Smooth muscle cell of the brain vasculature (primary cell): ENCODE results near the gene RASGRP4.
"Not testable (repeated sequence)": the region's sequence is repeated elsewhere in the genome, so short reads cannot be mapped to it uniquely, and the experiment has no call there.

Source experiments
- DNase-seq: peaks from one replicate; pipeline ENCODE4 v3.0.0-alpha.2; 2012; ENCODE audit warnings: low read depth, low spot score

Gene RASGRP4

GRCh38 chr19:38371081-38371480 lies 54.9 kb downstream of the RASGRP4 start:
- DNase-seq: no peak

DNA sequence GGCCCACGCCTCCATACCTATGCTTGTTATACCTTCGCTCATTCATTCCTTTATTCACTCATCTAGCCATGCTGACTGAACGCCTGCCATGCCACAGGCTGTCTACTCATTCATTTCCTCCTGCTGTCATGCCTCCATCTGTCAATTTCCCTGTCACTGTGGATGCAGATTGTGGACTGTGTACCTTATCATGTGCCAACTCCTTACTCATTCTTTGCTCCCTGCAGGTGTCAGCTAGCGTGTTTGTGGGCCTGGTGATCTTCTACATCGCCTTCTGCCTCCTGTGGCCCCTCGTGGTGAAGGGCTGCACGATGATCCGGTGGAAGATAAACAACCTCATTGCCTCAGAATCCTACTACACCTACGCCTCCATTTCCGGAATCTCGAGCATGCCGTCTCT lies 55.7 kb downstream of the RASGRP4 start:
- DNase-seq: no peak

DNA sequence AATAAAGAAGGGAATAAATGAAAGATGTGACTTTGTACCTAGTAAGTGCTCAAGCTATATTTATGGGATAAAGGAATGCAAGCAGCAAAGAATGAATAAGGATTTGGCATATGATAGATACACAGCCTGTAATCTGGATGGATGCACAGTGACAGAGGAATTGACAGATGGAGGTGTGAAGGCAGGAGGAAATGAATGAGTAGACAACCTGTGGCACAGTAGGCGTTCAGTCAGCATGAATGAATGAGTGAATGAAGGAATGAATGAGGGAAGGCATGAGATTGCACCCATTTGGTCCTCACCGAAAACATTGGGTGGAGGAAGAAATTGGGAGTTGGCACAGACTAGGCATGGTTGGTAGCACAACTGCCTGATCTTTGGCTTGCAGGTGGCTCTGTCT lies 56.4 kb downstream of the RASGRP4 start:
- no peak for DNase-seq

- no peak for DNase-seq
Observed at GRCh38 chr19:38367041-38367440, 59.0 kb downstream of the RASGRP4 start.

DNA sequence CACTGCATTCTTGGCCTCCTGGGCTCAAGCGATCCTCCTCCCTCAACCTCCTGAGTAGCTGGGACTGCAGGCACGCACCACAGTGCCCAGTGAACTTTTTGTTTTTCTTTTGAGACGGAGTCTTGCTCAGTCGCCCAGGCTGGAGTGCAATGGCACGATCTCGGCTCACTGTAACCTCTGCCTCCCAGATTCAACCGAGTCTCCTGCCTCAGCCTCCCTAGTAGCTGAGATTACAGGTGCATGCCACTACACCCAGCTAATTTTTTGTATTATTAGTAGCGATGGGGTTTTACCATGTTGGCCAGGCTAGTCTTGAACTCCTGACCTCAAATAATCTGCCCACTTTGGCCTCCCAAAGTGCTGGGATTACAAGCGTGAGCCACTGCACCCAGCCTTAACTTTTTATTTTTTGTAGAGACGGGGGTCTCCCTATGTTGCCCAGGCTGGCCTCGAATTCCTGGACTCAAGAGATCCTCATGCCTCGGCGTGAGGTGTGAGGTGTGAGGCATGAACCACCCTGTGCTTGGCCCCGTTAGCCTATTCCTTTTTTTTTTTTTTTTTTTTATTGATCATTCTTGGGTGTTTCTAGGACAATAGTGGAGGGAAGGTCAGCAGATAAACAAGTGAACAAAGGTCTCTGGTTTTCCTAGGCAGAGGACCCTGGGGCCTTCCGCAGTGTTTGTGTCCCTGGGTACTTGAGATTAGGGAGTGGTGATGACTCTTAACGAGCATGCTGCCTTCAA lies 62.9 kb downstream of the RASGRP4 start:
- not testable (repeated sequence) for DNase-seq

GRCh38 chr19:38362076-38362945 lies 63.7 kb downstream of the RASGRP4 start:
- no peak for DNase-seq

GRCh38 chr19:38361633-38362075 lies 64.4 kb downstream of the RASGRP4 start:
- DNase-seq: peak; percentile 32

- no peak for DNase-seq
Observed at GRCh38 chr19:38360839-38361631, 65.0 kb downstream of the RASGRP4 start.

- no peak for DNase-seq
Observed at GRCh38 chr19:38360351-38360750, 65.7 kb downstream of the RASGRP4 start.

DNA sequence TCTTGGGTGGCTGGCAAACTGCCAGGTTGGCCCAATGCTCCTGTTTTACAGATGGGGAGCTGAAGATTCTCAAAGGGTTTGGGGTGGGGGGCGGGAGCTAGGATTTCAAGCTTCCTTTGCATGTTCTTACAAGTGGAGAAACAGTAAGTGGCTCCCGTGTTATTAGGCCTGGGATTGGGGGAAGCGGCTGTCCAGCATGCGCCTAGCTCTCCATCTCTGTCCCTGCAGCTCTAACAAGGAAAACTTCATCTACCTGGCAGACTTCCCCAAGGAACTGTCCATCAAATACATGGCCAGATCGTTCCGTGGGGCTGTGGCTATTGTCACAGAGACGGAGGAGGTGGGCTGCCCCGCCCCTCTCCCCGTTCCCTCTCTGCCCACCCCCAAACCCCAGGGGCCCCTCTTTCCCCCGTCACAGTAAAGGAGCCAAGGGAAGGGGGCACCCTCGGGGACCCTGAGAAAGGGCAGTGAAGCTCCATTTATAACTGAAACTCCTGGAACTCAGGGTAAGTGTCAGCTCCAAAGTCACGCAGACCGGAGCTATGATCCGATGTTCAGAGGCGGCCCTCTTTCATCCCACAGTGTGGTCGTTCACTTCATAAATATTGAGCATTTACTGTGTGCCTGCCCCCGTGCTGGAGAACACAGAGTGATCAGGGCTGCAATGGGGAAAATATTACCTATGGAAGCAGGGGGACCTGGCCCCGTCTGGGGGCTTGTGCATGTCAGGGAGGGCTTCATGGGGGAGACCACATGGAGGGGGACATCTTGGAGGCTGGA lies 66.6 kb downstream of the RASGRP4 start:
- no peak for DNase-seq
